ENCODE results near the gene STARD7. TPM values are rescaled to one million over a fixed set of nuclear protein-coding genes. Genes with fewer than 3 reads are reported as not detected.

STARD7 gene
- total RNA-seq, 4 donors from 2014 or later: 116 to 149 (median 125) TPM

GRCh38 chr2:96207073-96207773, 1.4 kb downstream of the STARD7 start:
- no peak for ATAC-seq (ENCODE audit: low FRiP score)
- TF ChIP-seq CTCF (IDR thresholded peaks at IDR 0.05): no peak
- DNase-seq (ENCODE audit: low spot score): no peak

GRCh38 chr2:96205888-96206287, 2.7 kb downstream of the STARD7 start:
- TF ChIP-seq CTCF (IDR thresholded peaks at IDR 0.05): no peak
- DNase-seq (ENCODE audit: low spot score): no peak
- no peak for ATAC-seq (ENCODE audit: low FRiP score)

DNA sequence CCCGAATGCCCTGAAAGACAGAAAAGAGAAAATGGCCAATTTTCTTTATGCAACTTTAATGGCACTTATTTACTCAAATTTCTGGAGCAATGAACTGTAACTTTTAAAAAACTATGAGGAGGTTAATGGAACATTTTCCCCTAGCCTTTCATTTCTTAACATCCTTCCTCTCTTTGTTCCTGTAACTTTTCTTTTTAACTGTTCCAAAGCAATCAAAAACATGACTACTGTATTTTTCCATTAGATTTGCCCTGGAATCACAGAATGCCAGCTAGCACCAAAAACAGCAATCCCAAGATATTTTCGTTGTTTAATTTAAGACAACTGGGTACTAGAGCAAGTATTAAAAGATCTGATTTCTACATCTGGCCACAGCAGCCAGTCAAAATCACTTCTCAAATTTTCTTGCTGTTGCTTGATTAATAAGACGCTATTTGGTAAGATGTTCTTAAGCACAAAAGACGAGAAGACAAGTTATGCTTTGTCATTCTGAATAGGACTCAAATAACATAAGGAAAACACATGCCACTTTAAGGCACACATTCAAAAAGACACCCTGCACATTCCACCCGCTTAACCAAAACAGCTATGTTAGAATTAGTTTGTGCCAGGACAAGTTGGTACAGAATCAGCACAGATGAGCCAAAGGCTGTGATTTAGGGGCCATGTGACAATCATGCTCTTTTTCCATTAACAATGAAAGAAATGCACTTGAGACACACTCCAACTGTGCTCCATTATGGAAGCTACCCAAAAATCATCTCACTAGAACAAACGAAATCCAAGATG, 3.6 kb downstream of the STARD7 start:
- no peak for TF ChIP-seq CTCF (IDR thresholded peaks at IDR 0.05)
- ATAC-seq (ENCODE audit: low FRiP score) (no peak), DNase-seq (ENCODE audit: low spot score) (no peak)

- no peak for ATAC-seq (ENCODE audit: low FRiP score)
- DNase-seq (ENCODE audit: low spot score): no peak
- TF ChIP-seq CTCF (IDR thresholded peaks at IDR 0.05): no peak
Measured at GRCh38 chr2:96203130-96204028, 5.2 kb downstream of the STARD7 start.

DNA sequence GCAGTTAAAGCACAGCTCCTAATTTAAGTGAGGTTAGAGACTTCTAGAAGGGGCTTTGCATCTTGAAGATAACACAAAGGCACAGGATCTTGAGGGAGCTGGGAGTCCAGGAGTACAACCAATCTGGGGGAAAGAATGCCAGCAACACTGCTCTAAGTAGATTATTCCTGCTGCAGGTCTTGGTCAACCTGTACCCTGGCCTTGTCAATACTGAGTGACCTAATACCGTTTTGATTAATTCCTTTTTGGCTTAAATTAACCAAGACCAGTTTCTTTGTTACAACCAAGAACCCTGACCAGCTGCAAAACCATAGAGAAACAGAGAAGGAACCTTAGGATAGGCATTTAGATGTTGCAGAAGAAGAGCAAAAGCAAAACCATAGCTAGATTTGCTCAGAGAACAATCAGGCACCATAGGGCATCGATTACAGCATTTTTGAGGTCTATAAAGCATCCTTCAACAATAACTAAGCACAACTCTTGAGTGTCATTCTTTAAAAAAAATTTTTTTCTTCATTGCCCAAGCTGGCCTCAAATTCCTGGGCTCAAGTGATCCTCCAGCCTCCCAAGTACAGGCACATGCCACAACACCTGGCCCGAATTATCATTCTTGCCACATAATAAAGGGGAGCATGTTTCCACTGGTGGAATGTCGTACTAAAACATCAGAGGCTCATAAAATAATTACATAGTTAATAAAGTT, 6.3 kb downstream of the STARD7 start:
- no peak for ATAC-seq (ENCODE audit: low FRiP score)
- TF ChIP-seq CTCF (IDR thresholded peaks at IDR 0.05): no peak
- no peak for DNase-seq (ENCODE audit: low spot score)

DNA sequence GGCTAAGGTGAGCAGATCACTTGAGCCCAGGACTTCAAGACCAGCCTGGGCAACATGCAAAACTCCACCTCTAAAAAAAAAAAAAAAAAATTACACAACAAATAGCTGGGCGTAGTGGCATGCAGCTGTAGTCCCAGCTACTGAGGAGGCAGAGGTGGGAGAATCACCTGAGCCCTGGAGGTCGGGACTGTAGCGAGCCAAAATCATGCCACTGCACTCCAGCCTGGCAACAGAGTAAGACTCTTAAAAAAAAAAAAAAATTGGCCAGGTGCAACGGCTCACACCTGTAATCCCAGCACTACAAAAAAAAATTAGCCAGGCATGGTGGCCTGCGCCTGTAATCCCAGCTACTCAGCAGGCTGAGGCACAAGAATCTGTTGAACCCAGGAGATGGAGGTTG, 7.3 kb downstream of the STARD7 start:
- DNase-seq (ENCODE audit: low spot score): no peak
- no peak for TF ChIP-seq CTCF (IDR thresholded peaks at IDR 0.05)
- ATAC-seq (ENCODE audit: low FRiP score): no peak

Data from omental fat pad (tissue), 4 donors.